ENCODE data around the gene KRT1. TPM values are rescaled to one million over a fixed set of nuclear protein-coding genes. Genes with fewer than 3 reads are reported as not detected.

The KRT1 gene
- polyA plus RNA-seq, 2 of the 4 experiments (the other 2 are of a cell fraction) = not detected

GRCh38 chr12:52728374-52728773 is 48.2 kb upstream of the KRT1 start (continued):
- TF ChIP-seq ATOH8 (CRISPR knock-in tag; IDR thresholded peaks at IDR 0.05; ENCODE audit: low read depth) = no peak

- H3K4me3 ChIP-seq = no peak overlapping the region
- FAIRE-seq = no peak
- TF ChIP-seq RFX5 (IDR thresholded peaks at IDR 0.05) (no peak), MYC (IDR thresholded peaks at IDR 0.05; ENCODE audit: borderline replicate concordance, low read length) (no peak), ESRRA (IDR thresholded peaks at IDR 0.05; ENCODE audit: borderline replicate concordance, low read length) (no peak), SREBF2 (IDR thresholded peaks at IDR 0.05) (no peak), PHF8 (IDR thresholded peaks at IDR 0.05; ENCODE audit: borderline replicate concordance, low read depth) (no peak), MAFK (IDR thresholded peaks at IDR 0.05; ENCODE audit: partially characterized antibody) (peak; percentile 1)
- TF ChIP-seq, protein P1, sequence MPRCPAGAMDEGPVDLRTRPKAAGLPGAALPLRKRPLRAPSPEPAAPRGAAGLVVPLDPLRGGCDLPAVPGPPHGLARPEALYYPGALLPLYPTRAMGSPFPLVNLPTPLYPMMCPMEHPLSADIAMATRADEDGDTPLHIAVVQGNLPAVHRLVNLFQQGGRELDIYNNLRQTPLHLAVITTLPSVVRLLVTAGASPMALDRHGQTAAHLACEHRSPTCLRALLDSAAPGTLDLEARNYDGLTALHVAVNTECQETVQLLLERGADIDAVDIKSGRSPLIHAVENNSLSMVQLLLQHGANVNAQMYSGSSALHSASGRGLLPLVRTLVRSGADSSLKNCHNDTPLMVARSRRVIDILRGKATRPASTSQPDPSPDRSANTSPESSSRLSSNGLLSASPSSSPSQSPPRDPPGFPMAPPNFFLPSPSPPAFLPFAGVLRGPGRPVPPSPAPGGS (IDR thresholded peaks at IDR 0.05) = no peak
- H3K4me1 ChIP-seq = no peaks in the 10 kb centered on the region
- CTCF ChIA-PET = interaction anchor here (1.2 kb wide), 1 partner anchor 141 kb away, joined by 3 read pairs; no protein-coding TSS in a partner anchor
- no peak overlapping the region for H3K4me2 ChIP-seq
- 45% methylated on average over 4 of the region's 4 CpGs for WGBS (ENCODE audit: missing lambda C conversion rate)
- no peak for ATAC-seq
- H3K27ac ChIP-seq = no peak overlapping the region
- no peaks in the 10 kb centered on the region for H3K9me3 ChIP-seq
- POLR2A ChIA-PET = no interaction called here
- DNase-seq (ENCODE audit: low read depth in 1 of 2, low spot score in 1 of 2) = no peak
Observed at GRCh38 chr12:52727037-52727436, 46.8 kb upstream of the KRT1 start.

- Histone ChIP-seq H3K4me1 (no peaks in the 10 kb centered on the region), H3K4me3 (no peak overlapping the region), H3K4me2 (no peak overlapping the region), H3K9me3 (no peaks in the 10 kb centered on the region), H3K27ac (no peak overlapping the region)
- DNase-seq (ENCODE audit: low read depth in 1 of 2, low spot score in 1 of 2) (no peak), FAIRE-seq (no peak), ATAC-seq (no peak)
- CTCF ChIA-PET = interaction anchor here (1.2 to 1.3 kb wide), 2 partner anchors 10 to 140 kb away, joined by 3 to 4 read pairs; no protein-coding TSS in a partner anchor
- TF ChIP-seq POLR2AphosphoS2 (conservative IDR thresholded peaks at IDR 0.05; ENCODE audit: low read length) (no peak), RFX5 (IDR thresholded peaks at IDR 0.05) (no peak), JUN (IDR thresholded peaks at IDR 0.05) (no peak), HOXB5 (CRISPR knock-in tag; IDR thresholded peaks at IDR 0.05) (no peak), E2F6 (IDR thresholded peaks at IDR 0.05; ENCODE audit: borderline replicate concordance, low read depth) (no peak), RARB (CRISPR knock-in tag; IDR thresholded peaks at IDR 0.05) (no peak), CHD4 (IDR thresholded peaks at IDR 0.05; ENCODE audit: borderline replicate concordance) (no peak), FOSL2 (IDR thresholded peaks at IDR 0.05) (no peak), FOSL2 (CRISPR knock-in tag; IDR thresholded peaks at IDR 0.05) (no peak), ZSCAN20 (CRISPR knock-in tag; IDR thresholded peaks at IDR 0.05) (no peak), HMGXB4 (CRISPR knock-in tag; IDR thresholded peaks at IDR 0.05; ENCODE audit: borderline replicate concordance) (no peak), FOSB (CRISPR knock-in tag; IDR thresholded peaks at IDR 0.05) (no peak), CBX2 (IDR thresholded peaks at IDR 0.05; ENCODE audit: borderline replicate concordance, low read depth) (no peak), NFE2L2 (conservative IDR thresholded peaks at IDR 0.05; ENCODE audit: low read length) (no peak), REST (IDR thresholded peaks at IDR 0.05) (no peak), MAFK (IDR thresholded peaks at IDR 0.05; ENCODE audit: partially characterized antibody) (no peak), CTCF (IDR thresholded peaks at IDR 0.05) (no peak), NR3C1 (IDR thresholded peaks at IDR 0.05) (no peak), SREBF2 (IDR thresholded peaks at IDR 0.05) (no peak)
- TF ChIP-seq, protein P1 (IDR thresholded peaks at IDR 0.05) = no peak
- POLR2A ChIA-PET = no interaction called here
- WGBS (ENCODE audit: missing lambda C conversion rate) = 24% methylated on average over 2 of the region's 2 CpGs
Observed at GRCh38 chr12:52726451-52726850, 46.2 kb upstream of the KRT1 start.
